HG03139 (cell line): ENCODE results near the gene ADCY7.

Experiments
- ATAC-seq: cut with Tn5 transposase; IDR thresholded peaks from one replicate; pipeline ENCODE4 v1.9.1; 2021; ENCODE audit not compliant: unreplicated experiment

Gene ADCY7

DNA sequence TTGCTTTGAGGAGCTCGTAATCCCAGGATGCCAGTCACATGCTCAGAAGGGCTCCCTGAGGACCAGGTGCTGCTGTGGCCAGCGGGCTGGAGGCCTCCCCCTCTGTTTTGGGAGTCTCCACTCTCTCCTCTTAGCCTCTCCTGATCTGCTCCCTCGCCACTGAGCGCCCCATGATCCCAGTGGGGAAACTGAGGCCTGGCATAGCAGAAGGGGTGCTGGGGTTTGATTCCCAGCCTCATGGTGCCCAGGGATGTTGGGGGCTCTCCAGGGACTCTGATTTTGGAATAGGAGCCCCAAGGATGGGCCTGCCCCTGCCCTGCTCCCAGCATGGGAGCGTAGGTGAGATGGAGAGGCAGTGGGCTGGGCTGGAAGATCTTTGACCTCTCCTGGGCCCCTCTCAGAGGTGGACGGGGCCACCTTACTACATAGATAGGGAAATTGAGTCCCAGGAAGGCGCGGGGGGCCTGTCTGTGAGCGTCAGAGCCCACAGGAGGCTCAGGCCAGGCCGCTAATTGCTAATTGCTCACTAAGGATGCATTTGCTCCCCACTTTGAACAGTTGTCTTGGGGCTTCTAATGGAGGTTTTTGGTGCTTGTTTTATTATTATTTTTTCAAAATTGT, 525 bp upstream of the ADCY7 start:
- ATAC-seq = no peak

DNA sequence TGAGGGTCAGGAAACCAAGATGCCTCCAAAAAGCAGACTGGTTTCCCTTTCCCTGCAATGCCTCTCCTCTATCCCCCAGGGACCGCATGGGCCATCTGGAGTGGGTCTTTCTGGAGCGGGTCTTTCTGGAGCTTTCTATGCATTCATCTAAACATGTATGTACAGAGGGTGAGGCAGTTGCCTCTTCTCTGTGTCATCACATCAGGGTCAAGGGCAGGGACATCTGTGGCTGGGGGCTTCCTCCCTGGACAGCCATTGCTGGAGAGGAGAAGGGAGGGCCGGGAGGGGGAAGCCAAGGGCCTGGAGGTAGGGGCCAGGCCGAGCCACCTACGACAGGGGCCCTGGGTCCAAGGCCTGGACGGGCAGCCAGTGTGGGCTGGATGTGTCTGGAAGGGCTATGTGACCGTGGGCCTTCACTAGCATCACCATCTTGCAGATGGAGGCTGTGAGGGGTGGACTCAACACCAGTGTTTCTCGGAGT, 840 bp downstream of the ADCY7 start:
- ATAC-seq = no peak

GRCh38 chr16:50267651-50268050, 1.3 kb downstream of the ADCY7 start:
- ATAC-seq = no peak

DNA sequence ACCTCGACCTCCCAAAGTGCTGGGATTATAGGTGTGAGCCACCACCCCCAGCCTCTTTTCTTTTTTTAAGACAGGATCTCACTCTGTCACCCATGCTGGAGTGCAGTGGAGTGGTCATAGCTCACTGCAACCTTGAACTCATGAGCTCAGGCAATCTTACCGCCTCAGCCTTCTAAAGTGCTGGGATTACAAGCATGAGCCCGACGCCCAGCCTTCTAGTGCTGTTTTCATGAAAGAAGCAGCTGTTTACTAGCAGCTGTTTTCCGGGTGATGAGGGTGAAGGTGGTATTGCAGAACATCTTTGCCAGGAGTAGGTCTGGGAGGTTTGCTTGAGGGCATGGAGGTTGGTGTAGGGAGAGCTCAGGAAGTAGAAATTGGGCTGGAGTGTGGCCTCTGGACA, 2.0 kb downstream of the ADCY7 start:
- no peak for ATAC-seq

- no peak for ATAC-seq
These were observed 2.8 kb downstream of the ADCY7 start for GRCh38 chr16:50269061-50269705.

- ATAC-seq = no peak
These were observed 3.6 kb downstream of the ADCY7 start for GRCh38 chr16:50269769-50270509.

GRCh38 chr16:50270510-50271147, 4.3 kb downstream of the ADCY7 start:
- no peak for ATAC-seq

DNA sequence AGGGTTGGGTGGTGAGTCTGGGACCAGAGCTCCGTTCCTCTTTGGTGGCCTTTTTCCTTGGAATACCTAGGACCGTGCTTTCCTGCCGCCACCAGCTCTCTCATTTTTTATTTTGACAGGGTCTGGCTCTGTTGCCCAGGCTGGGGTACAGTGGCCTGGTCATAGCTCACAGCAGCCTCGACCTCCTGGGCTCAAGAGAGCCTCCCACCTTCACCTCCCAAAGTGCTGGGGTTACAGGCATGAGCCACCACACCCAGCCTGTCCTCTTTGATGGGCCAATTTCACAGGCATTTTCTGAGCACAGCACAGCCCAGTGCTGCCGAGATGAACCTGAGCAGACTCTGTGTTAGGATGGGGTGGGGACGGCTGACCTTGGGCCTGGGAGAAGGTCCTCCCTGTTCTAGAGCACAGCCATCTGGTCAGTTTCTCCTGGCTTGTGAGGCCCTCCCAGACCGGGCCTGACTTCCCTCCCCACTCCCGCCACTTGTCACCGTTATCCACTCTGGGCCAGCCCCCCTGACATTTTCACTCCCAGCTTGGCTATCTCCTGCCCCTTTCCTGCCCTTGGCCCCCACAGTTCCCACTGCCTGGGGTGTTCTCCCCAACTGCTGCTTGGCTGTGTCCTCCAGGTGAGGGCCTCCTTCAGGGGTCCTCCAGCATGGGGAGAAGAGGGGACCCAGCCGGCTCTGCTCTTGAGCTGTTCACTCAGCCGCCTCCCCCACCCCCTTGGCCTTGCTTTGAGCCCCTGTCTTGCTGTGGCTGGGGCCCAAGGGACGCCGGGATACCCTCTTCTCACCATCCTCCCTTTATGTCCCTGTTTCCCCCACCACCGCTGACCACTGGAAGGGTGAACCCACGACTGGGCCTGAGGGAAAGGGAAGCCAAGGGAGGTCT, 5.0 kb downstream of the ADCY7 start:
- no peak for ATAC-seq

DNA sequence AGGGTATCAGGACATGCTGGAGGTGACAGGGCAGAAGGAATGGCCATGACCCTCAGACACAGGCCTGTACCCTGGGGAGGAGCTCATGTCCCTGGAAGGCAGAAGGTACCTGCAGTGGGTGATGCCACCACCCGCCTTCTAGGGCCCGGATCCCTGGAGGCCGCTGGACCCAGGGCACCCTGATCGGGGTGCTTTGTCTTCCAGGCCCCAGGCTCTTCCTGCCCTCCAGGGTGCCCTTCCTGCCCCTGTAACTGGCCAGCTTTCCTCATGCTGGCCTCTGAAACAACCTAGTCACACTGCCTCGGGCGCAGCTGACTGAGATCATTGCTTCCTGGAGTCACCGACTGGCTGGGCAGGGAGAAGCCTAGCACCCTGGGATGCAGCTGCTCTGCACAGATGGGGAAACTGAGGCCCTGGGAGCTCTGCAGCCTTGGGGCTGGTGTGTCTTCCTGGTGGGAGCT, 5.8 kb downstream of the ADCY7 start:
- ATAC-seq = no peak

DNA sequence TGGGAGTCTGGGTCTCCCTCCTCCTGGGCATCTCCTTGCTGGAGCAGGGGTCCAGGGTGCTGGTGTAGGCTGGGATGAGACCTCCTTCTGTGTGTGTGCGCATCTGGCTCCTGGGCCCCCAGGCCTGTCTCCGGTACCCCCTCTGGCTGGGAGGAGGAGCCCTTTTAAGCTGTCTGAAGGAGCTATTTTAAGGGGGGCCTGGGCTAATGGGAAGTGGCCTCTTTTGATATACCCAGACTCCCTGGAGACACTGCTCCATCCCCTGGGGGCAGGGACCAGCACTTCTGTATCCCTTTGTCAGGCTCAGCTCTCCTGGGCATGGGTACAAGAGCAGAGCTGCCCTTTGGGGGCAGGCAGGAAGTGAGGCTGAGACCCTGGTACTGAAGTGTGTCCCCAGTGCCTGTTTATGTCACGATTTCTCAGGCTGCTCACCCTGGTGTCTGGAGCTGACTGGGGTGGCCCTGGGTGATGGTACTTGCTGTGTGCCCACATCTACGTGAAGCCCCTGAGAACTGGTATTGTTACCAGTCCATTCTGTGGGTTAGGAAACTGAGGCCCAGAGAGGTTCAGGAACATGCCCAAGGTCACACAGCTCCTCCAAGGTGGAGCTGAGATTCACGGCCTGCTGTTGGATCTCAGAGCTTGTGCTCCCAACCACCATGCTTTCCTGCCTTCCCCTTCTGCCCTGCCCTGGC, 6.5 kb downstream of the ADCY7 start:
- no peak for ATAC-seq

- no peak for ATAC-seq
These were observed 7.0 kb downstream of the ADCY7 start for GRCh38 chr16:50273382-50273690.

- peak; percentile 57 for ATAC-seq
These were observed 7.6 kb downstream of the ADCY7 start for GRCh38 chr16:50273888-50274325.

DNA sequence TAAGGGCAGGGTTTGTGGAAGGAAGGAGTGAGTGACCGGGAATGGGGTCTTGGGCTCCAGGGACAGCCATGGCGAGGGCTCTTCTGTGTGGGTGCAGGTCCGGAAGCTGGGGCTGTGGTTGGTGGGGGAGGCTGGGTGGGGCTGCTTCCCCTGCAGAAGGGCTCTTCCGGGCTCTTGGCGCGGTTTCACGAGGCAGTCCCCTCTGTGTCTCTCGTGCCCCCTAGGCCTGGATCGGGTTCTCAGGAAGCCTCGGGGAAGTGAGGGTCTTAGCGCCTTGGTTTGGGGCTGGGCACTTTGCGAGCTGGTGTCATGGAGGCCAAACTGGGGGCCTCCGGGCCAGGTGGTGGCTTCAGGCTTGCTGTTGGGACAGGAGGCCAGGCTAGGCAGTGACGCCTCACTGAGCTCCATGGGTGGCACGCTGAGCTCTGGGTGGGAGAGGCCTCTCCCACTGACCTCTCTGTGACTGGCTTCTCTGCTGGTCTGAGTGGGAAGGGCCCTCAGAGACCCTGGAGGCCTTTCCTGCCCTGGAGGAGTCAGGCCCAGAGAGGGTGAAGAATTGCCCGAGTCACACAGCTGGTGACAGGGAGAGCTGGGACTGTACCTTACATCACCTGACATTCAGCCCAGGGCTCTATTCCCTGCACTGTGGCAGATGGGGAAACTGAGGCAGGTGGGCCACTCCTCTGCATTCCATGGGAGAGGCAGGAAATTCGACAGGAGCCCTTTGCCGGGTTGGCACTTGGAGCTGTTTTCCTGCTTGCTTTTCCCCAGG, 8.2 kb downstream of the ADCY7 start:
- ATAC-seq = peak; percentile 44

GRCh38 chr16:50275098-50275415, 8.7 kb downstream of the ADCY7 start:
- no peak for ATAC-seq

DNA sequence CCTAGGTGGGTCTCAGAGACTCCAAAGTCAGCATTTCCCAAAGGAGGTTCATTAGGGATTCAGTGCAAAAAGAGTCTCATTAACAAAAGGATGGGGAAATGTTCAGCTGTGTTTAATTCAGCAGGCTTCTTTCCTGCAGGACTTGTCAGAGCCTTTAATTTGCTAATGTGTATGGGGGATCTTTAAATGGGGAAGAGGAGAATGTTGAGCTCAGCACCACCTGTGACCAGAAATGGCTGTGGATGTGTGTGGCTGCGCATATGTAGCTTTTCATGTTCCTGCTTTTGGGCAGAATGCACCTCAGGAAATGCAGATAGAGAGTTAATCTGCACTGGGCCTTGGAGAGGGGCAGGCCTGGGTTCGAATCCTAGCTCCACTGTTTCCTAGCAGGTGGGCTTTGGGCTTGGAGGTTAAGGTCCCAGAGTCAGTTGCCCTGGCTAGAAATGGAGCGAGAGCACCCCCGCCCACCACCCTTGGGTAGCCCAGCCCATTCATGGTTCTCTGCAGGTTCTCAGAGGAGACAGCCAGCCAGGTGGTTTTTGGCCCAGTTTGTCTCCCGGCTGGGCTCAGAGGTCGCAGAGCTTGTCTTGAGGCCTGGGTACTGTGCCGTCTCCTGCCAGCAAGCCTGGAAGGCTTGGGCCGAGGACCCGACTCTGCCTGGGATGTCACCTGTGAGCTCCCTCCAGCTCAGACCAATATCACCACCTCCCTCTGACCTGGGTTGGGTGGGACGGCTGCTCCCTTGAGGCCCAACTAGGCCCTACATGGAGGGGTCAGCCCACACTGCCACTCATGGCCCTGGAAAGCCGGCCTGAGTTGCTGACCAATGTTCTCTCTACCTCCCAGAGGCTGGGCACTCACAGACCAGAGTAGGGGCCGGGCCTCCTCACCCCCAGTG, 9.3 kb downstream of the ADCY7 start:
- ATAC-seq = no peak

DNA sequence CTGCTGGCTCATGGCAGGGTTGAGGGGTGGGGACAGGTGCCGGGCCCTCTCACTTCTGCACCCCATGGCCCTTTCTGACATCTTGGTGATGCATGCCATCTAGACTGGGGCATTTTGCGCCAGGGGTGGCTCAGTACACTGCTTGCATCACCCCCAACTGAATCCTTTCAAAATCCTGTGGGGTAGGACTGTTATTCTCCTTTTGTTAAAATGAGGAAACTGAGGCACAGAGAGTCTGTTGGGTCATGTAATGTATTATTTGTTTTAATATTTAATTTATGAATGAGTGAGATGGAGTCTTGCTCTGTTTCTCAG, 9.9 kb downstream of the ADCY7 start:
- ATAC-seq = no peak

GRCh38 chr16:50276801-50277555, 10.6 kb downstream of the ADCY7 start:
- no peak for ATAC-seq

DNA sequence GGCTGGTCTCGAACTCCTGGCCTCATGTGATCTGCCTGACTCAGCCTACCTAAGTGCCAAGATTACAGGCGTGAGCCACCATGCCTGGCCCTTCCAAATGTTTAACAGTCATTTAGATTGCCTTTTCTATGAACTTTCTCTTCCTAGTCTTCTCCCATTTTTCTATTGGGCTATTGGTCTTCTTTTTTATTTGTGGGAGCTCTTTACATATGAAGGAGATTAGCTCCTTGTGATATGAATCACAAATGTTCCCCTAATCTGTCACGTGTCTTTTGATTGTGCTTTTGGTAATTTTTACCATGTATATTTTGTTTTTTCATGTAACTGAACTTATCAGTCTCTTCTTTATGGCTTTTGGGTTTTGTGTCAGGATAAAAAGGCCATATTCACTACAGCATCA, 11.9 kb downstream of the ADCY7 start:
- no peak for ATAC-seq
